Esophagus muscularis mucosa (tissue), 4 donors: ENCODE data around the gene GOLGA6L6. TPM values are rescaled to one million over a fixed set of nuclear protein-coding genes. Genes with fewer than 3 reads are reported as not detected.
"Not testable (repeated sequence)": the region's sequence is repeated elsewhere in the genome, so short reads cannot be mapped to it uniquely, and the experiment has no call there.

Source experiments
- DNase-seq: peaks from one replicate; pipeline ENCODE4 v3.0.0-alpha.2; 2017; ENCODE audit errors: extremely low spot score
- H3K27ac ChIP-seq, 4 donors: fragments of 200-600 bp; sonication (generic); replicated peaks in 1 of 4; 1 replicate in 3 of 4; 2 replicates in 1 of 4; pipeline ENCODE4 v1.5.1; 2016 to 2019; ENCODE audit warnings: mild to moderate bottlenecking in 1 of 4
- H3K27me3 ChIP-seq, 4 donors: fragments of 200-600 bp; sonication (generic); one replicate each; pipeline versions ENCODE4 v1.5.1 to v1.6.0; 2016 to 2019
- H3K36me3 ChIP-seq, 4 donors: fragments of 200-600 bp; sonication (generic); one replicate each; pipeline ENCODE4 v1.5.1; 2016 to 2019
- H3K4me1 ChIP-seq, 4 donors: fragments of 200-600 bp; sonication (generic); one replicate each; pipeline ENCODE4 v1.5.1; 2016 to 2019
- H3K4me3 ChIP-seq, 4 donors: fragments of 200-600 bp; sonication (generic); 1 replicate in 2 of 4; 2 replicates in 2 of 4; pipeline ENCODE4 v1.5.1; 2016 to 2019; ENCODE audit warnings: mild to moderate bottlenecking in 4 of 4, moderate library complexity in 1 of 4
- H3K9me3 ChIP-seq, 4 donors: fragments of 200-600 bp; sonication (generic); 1 replicate in 3 of 4; 2 replicates in 1 of 4; pipeline ENCODE4 v1.5.1; 2016 to 2019
- WGBS: methylation state at CpG from one replicate; pipeline ENCODE4 v1.1.5; 2018; 5-methylcytosine and 5-hydroxymethylcytosine counted together
- intact Hi-C: fragments of 100-400 bp; cut with DNase I; formaldehyde crosslinking; loops from one replicate; pipeline ENCODE4 v1.15.1; 2023
- total RNA-seq, 4 donors: library from RNA; depleted of rRNA; stranded (reverse); fragments of >200 nt; gene quantifications; one replicate each; pipeline versions ENCODE4 v1.1.0 to v1.2.1, GENCODE V29; 2016

The GOLGA6L6 gene
- total RNA-seq = not detected

- H3K36me3 ChIP-seq, DNase-seq, H3K27me3 ChIP-seq, intact Hi-C loops, H3K4me3 ChIP-seq, H3K27ac ChIP-seq, H3K9me3 ChIP-seq, H3K4me1 ChIP-seq: not testable (repeated sequence)
- 84% methylated on average over 4 of the region's 7 CpGs for WGBS
Observed at GRCh38 chr15:20541700-20542099, at the start of gene GOLGA6L6. Gene GOLGA6L6, minus strand, starts transcription at chr15:20541800. Its CDS starts 91 bp downstream, at chr15:20541709.

GRCh38 chr15:20590069-20590468, 48.5 kb upstream of the GOLGA6L6 start:
- no CpG with 5 or more reads among the region's 2 CpGs for WGBS

GRCh38 chr15:20586821-20587220, 45.2 kb upstream of the GOLGA6L6 start:
- H3K36me3 ChIP-seq, DNase-seq, H3K4me3 ChIP-seq, H3K4me1 ChIP-seq, H3K9me3 ChIP-seq, H3K27me3 ChIP-seq, H3K27ac ChIP-seq, intact Hi-C loops: not testable (repeated sequence)
- WGBS = no CpG with 5 or more reads among the region's 3 CpGs

More at GRCh38 chr15:20590069-20590468, 48.5 kb upstream of the GOLGA6L6 start:
- intact Hi-C loops, H3K36me3 ChIP-seq, H3K4me3 ChIP-seq, H3K27me3 ChIP-seq, DNase-seq, H3K27ac ChIP-seq, H3K9me3 ChIP-seq, H3K4me1 ChIP-seq: not testable (repeated sequence)

GRCh38 chr15:20582726-20583115, 41.1 kb upstream of the GOLGA6L6 start:
- H3K36me3 ChIP-seq, H3K27ac ChIP-seq, intact Hi-C loops, H3K4me3 ChIP-seq, H3K4me1 ChIP-seq, H3K27me3 ChIP-seq, H3K9me3 ChIP-seq, DNase-seq: not testable (repeated sequence)
- no CpG with 5 or more reads among the region's 18 CpGs for WGBS

- DNase-seq, H3K36me3 ChIP-seq, H3K9me3 ChIP-seq, intact Hi-C loops, H3K4me1 ChIP-seq, H3K27ac ChIP-seq, H3K27me3 ChIP-seq, H3K4me3 ChIP-seq: not testable (repeated sequence)
- no CpG with 5 or more reads among the region's 39 CpGs for WGBS
Observed at GRCh38 chr15:20582109-20582725, 40.6 kb upstream of the GOLGA6L6 start.

GRCh38 chr15:20581261-20582108, 39.9 kb upstream of the GOLGA6L6 start:
- H3K27ac ChIP-seq, H3K27me3 ChIP-seq, intact Hi-C loops, DNase-seq, H3K4me1 ChIP-seq, H3K4me3 ChIP-seq, H3K9me3 ChIP-seq, H3K36me3 ChIP-seq: not testable (repeated sequence)
- no CpG with 5 or more reads among the region's 62 CpGs for WGBS

- H3K9me3 ChIP-seq, H3K36me3 ChIP-seq, H3K4me3 ChIP-seq, intact Hi-C loops, DNase-seq, H3K27me3 ChIP-seq, H3K4me1 ChIP-seq, H3K27ac ChIP-seq: not testable (repeated sequence)
- WGBS = no CpG with 5 or more reads among the region's 14 CpGs
Observed at GRCh38 chr15:20579662-20580061, 38.1 kb upstream of the GOLGA6L6 start.

- H3K9me3 ChIP-seq, intact Hi-C loops, H3K27ac ChIP-seq, H3K27me3 ChIP-seq, H3K4me1 ChIP-seq, H3K4me3 ChIP-seq, H3K36me3 ChIP-seq, DNase-seq: not testable (repeated sequence)
- no CpG with 5 or more reads among the region's 19 CpGs for WGBS
Observed at GRCh38 chr15:20551289-20551688, 9.7 kb upstream of the GOLGA6L6 start.

- DNase-seq, intact Hi-C loops: not testable (repeated sequence)
- WGBS = no CpG with 5 or more reads among the region's 87 CpGs
Observed at GRCh38 chr15:20505926-20506658, 35.5 kb downstream of the GOLGA6L6 start.

GRCh38 chr15:20502839-20503238, 38.8 kb downstream of the GOLGA6L6 start:
- WGBS = no CpG with 5 or more reads among the region's 3 CpGs
- DNase-seq, intact Hi-C loops, H3K27me3 ChIP-seq, H3K36me3 ChIP-seq, H3K27ac ChIP-seq, H3K4me3 ChIP-seq, H3K4me1 ChIP-seq, H3K9me3 ChIP-seq: not testable (repeated sequence)

More at GRCh38 chr15:20505926-20506658, 35.5 kb downstream of the GOLGA6L6 start:
- H3K36me3 ChIP-seq, H3K27me3 ChIP-seq, H3K4me3 ChIP-seq, H3K27ac ChIP-seq, H3K4me1 ChIP-seq, H3K9me3 ChIP-seq: not testable (repeated sequence)

- H3K36me3 ChIP-seq, H3K4me3 ChIP-seq, intact Hi-C loops, H3K4me1 ChIP-seq, H3K27me3 ChIP-seq, DNase-seq, H3K27ac ChIP-seq, H3K9me3 ChIP-seq: not testable (repeated sequence)
- WGBS = no CpG with 5 or more reads among the region's 5 CpGs
Observed at GRCh38 chr15:20501512-20502222, 39.9 kb downstream of the GOLGA6L6 start.

- H3K4me1 ChIP-seq, H3K36me3 ChIP-seq, intact Hi-C loops, H3K27ac ChIP-seq, H3K27me3 ChIP-seq, DNase-seq, H3K9me3 ChIP-seq, H3K4me3 ChIP-seq: not testable (repeated sequence)
- no CpG with 5 or more reads among the region's 9 CpGs for WGBS
Observed at GRCh38 chr15:20497781-20498180, 43.8 kb downstream of the GOLGA6L6 start.
